DND-41 (cell line): ENCODE measurements around the gene SEMA3E.

ENCODE experiments used
- EZH2 ChIP-seq: IDR thresholded peaks from 3 replicates; pipeline ENCODE4 v1.6.1; 2012; ENCODE audit warnings: borderline replicate concordance, low read depth, mild to moderate bottlenecking, moderate library complexity, low read length, inconsistent platforms; ENCODE audit not compliant: severe bottlenecking
- TF ChIP-seq, protein P1 (sequence below): IDR thresholded peaks from 2 replicates; pipeline ENCODE4 v1.5.1; 2012; ENCODE audit warnings: borderline replicate concordance, low read length, moderate library complexity, mild to moderate bottlenecking; ENCODE audit not compliant: poor library complexity, severe bottlenecking; ENCODE audit errors: extremely low read depth

DNA sequence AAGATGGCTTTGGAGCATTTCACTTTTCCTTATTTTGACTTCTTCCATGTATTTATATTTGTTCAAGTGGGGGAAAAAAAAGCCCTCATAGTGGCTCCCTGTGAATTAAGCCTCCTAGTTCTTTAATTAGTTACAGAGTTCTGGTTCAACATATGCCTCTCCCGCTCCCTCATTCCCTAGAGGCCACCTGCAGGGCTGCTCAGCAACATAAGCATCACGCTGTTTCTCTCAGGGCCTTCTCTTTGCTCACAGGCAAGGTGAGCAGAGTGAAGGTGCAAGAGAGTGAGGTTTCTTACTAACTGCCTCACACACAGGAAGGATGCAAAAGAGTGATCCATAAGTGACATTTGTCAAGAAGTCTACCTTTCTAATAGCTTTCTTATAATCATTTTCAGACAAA lies 196.7 kb downstream of the SEMA3E start:
- TF ChIP-seq, protein P1, sequence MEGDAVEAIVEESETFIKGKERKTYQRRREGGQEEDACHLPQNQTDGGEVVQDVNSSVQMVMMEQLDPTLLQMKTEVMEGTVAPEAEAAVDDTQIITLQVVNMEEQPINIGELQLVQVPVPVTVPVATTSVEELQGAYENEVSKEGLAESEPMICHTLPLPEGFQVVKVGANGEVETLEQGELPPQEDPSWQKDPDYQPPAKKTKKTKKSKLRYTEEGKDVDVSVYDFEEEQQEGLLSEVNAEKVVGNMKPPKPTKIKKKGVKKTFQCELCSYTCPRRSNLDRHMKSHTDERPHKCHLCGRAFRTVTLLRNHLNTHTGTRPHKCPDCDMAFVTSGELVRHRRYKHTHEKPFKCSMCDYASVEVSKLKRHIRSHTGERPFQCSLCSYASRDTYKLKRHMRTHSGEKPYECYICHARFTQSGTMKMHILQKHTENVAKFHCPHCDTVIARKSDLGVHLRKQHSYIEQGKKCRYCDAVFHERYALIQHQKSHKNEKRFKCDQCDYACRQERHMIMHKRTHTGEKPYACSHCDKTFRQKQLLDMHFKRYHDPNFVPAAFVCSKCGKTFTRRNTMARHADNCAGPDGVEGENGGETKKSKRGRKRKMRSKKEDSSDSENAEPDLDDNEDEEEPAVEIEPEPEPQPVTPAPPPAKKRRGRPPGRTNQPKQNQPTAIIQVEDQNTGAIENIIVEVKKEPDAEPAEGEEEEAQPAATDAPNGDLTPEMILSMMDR: no peak
- no peak for TF ChIP-seq EZH2
